IgD-negative memory B cell (primary cell): ENCODE data around the gene FKBP1A. TPM values are rescaled to one million over a fixed set of nuclear protein-coding genes. Genes with fewer than 3 reads are reported as not detected.

ENCODE experiments used
- H3K27ac Mint-ChIP-seq, 3 donors: one replicate each; pipeline ENCODE4 v1.8.0; 2020 to 2022; ENCODE audit warnings: mild to moderate bottlenecking in 3 of 3, mixed read lengths in 3 of 3, moderate library complexity in 1 of 3
- H3K27me3 Mint-ChIP-seq: one replicate; pipeline ENCODE4 v1.8.0; 2021; ENCODE audit warnings: mixed read lengths
- H3K36me3 Mint-ChIP-seq: one replicate; pipeline ENCODE4 v1.8.0; 2020; ENCODE audit warnings: mild to moderate bottlenecking, mixed read lengths
- H3K4me1 Mint-ChIP-seq, 3 donors: one replicate each; pipeline ENCODE4 v1.8.0; 2020 to 2022; ENCODE audit warnings: mixed read lengths in 3 of 3, mild to moderate bottlenecking in 1 of 3
- H3K4me3 Mint-ChIP-seq, 4 donors: one replicate each; pipeline ENCODE4 v1.8.0; 2020 to 2022; ENCODE audit warnings: mild to moderate bottlenecking in 4 of 4, mixed read lengths in 4 of 4, moderate library complexity in 3 of 4
- H3K9me3 Mint-ChIP-seq, 3 donors: one replicate each; pipeline ENCODE4 v1.8.0; 2020 to 2021; ENCODE audit warnings: mixed read lengths in 3 of 3, mild to moderate bottlenecking in 1 of 3
- polyA plus RNA-seq: library from polyadenylated mRNA; unstranded; fragments of 300-500 nt; fragmentation: Illumina TruSeq; gene quantifications from one replicate; pipeline ENCODE4 v1.2.3, GENCODE V29; 2021

Gene FKBP1A
- 36.1 TPM for polyA plus RNA-seq

DNA sequence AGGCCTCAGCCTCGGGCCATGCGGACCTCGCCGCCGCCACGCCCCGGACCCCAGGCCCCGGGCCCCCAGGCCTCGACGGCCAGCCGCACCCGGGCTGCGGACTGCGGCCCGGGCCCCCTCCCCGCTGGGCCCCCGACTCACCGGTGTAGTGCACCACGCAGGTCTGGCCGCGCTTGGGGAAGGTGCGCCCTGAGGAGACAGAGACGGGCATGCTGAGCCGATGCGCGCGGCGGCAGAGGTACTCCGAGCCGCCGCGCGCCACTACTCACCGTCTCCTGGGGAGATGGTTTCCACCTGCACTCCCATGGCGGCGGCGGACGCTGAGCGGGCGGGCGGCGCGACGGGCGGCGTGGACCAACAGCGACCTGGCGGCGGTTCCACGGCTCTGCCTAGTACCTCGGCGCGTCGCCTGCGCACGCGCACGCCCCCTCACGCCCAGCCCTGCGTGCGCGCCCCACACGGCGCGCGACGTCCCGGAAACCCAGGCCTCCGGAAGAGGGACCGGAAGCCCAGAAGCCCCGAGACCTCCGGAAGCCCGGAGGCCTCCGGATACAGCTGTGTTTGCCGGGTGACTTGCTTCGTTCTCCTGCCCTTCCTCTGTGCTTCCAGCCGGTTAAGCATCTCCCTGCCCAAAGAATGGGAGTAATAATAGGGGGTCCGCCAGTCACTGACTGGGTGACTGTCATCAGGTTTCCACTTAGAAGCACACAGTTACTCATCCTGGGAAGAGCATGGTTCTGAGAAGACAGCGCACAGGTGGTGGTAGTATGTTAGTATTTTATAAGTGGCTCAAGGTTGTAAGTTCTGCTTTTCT is at the start of gene FKBP1A:
Gene FKBP1A (minus strand): TSS at position 362 of the 814 bp plus-strand sequence. CDS start 56 bp downstream, at position 306.
- no peaks in the 10 kb centered on the region for H3K9me3 Mint-ChIP-seq
- peak within 1 kb of the TSS; percentile 85 to 99 (median 94) for H3K4me3 Mint-ChIP-seq
- H3K27me3 Mint-ChIP-seq, result no peaks in the 10 kb centered on the region
- peak within 1 kb of the TSS; percentile 87 to 99 (median 97) for H3K27ac Mint-ChIP-seq
- H3K4me1 Mint-ChIP-seq, result peaks cover 44 to 68% (median 56%) of the 10 kb centered on the region in 3 donors
- peaks cover 2% of the 10 kb centered on the region for H3K36me3 Mint-ChIP-seq

DNA sequence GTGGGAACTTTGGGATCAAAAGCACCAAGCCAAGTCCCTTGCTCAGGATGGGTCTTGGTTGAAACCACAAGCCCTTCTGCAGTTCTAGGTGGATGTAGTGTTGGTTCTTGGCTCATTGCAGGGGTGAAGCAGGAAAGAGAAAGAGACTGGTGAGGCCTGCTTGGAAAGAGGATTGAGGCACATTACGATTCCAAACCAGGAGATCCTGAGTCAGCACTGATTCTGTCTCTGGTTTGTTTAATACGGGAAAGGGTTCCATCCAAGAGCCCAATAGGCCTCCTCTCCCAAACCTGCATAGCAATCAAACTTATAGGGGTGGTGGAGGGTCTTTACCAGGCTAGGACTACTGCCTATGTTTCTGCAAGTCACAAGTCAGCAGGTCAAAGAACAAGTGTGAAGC is 49.5 kb upstream of the FKBP1A start:
- Mint-ChIP-seq H3K4me1 (peaks cover 2 to 9% (median 6%) of the 10 kb centered on the region in 3 donors), H3K4me3 (no peak overlapping the region), H3K27ac (no peak overlapping the region), H3K9me3 (no peaks in the 10 kb centered on the region), H3K36me3 (peaks cover 7% of the 10 kb centered on the region), H3K27me3 (no peaks in the 10 kb centered on the region)

GRCh38 chr20:1441133-1441532 is 48.3 kb upstream of the FKBP1A start:
- no peaks in the 10 kb centered on the region for H3K27me3 Mint-ChIP-seq
- no peak overlapping the region for H3K4me3 Mint-ChIP-seq
- H3K9me3 Mint-ChIP-seq, result no peaks in the 10 kb centered on the region
- no peak overlapping the region for H3K27ac Mint-ChIP-seq
- H3K36me3 Mint-ChIP-seq, result peaks cover 7% of the 10 kb centered on the region
- peaks cover 7 to 12% (median 11%) of the 10 kb centered on the region in 3 donors for H3K4me1 Mint-ChIP-seq

- Mint-ChIP-seq H3K27me3 (no peaks in the 10 kb centered on the region), H3K9me3 (no peaks in the 10 kb centered on the region), H3K4me1 (peaks cover 13 to 20% (median 16%) of the 10 kb centered on the region in 3 donors), H3K4me3 (no peak overlapping the region), H3K27ac (peak overlapping the region in 1 of 3 donors; percentile 1), H3K36me3 (peaks cover 5% of the 10 kb centered on the region)
These were observed 47.2 kb upstream of the FKBP1A start for GRCh38 chr20:1440024-1440423.

DNA sequence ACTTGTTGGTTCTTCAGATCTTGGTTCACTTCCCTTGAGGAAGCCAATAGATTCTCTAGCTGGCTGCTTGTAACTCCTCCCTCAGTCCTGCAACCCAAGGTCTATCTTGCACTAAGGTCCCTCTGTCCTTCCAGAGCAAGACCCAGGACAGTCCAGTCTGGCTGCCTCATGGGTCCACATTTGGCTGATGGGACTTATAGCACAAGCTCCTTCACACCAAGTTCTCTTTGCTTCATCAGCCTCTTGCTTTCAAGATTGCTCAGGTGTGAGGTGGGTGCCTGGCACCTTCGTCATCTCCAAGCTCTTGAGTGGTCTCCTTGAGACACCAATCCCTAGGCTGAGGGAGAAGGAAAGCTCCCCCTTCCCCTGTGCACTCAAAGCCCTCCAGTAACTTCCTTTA is 45.5 kb upstream of the FKBP1A start:
- H3K27ac Mint-ChIP-seq, result no peak overlapping the region
- no peak overlapping the region for H3K4me3 Mint-ChIP-seq
- H3K27me3 Mint-ChIP-seq, result no peaks in the 10 kb centered on the region
- H3K4me1 Mint-ChIP-seq, result peaks cover 22 to 30% (median 25%) of the 10 kb centered on the region in 3 donors
- no peaks in the 10 kb centered on the region for H3K9me3 Mint-ChIP-seq
- H3K36me3 Mint-ChIP-seq, result peaks cover 2% of the 10 kb centered on the region

DNA sequence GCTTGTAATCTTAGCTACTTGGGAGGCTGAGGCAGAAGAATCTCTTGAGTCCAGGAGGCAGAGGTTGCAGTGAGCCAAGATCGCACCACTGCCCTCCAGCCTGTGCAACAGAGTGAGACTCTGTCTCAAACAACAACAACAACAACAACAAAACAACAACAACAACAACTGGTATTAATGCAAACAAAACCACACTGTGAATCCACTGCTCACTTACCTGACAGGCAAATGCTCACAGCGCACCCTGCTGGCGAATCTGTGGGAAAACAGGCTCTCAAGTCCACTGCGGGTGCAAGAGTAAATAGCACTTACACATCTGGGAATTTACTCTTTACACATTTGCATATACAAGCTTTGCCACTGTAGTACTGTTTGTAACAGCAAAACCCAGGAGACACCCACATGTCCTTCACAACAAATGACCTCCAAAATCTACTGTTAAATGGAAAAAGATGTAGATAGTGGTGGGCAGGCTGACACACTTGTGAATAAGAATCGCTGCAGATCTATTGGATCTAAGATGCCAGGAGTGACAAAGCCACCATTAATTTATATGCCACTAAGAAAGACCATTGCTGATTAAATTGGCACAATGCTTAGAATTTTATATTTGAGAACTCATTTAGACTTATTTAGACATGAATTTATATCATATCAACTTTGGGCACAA is 44.5 kb upstream of the FKBP1A start:
- H3K4me1 Mint-ChIP-seq, result peaks cover 28 to 34% (median 29%) of the 10 kb centered on the region in 3 donors
- peaks cover 5% of the 10 kb centered on the region for H3K27me3 Mint-ChIP-seq
- H3K27ac Mint-ChIP-seq, result peak overlapping the region; percentile 8 to 52 (median 26)
- H3K9me3 Mint-ChIP-seq, result no peaks in the 10 kb centered on the region
- H3K36me3 Mint-ChIP-seq, result peaks cover 6% of the 10 kb centered on the region
- H3K4me3 Mint-ChIP-seq, result no peak overlapping the region

GRCh38 chr20:1436263-1436662 is 43.4 kb upstream of the FKBP1A start:
- Mint-ChIP-seq H3K36me3 (peaks cover 4% of the 10 kb centered on the region), H3K9me3 (no peaks in the 10 kb centered on the region), H3K27me3 (peaks cover 7% of the 10 kb centered on the region), H3K4me3 (no peak overlapping the region), H3K27ac (no peak overlapping the region), H3K4me1 (peaks cover 33 to 41% (median 37%) of the 10 kb centered on the region in 3 donors)

DNA sequence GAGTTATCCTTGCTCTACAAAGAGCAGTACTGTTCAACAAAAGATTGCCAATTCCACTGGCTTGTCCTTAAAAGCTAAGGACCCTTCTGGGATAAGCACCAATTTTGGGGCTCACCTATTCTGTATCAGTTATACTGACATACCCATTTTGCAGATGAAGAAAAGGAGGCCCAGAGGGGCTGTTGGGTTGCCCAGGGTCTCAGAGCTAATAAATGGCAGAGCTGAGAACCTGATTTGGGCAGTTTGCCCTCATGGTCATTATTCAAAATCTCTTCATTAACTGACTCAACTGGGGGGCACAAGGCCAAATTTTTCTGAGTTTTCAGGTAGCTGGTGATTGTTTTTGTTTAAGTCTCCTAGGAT is 42.5 kb upstream of the FKBP1A start:
- Mint-ChIP-seq H3K9me3 (no peaks in the 10 kb centered on the region), H3K27ac (peak overlapping the region in 2 of 3 donors; percentile 68 to 91), H3K36me3 (peaks cover 4% of the 10 kb centered on the region), H3K27me3 (peaks cover 10% of the 10 kb centered on the region), H3K4me3 (peak overlapping the region in 2 of 4 donors; percentile 24 to 67), H3K4me1 (peaks cover 36 to 44% (median 41%) of the 10 kb centered on the region in 3 donors)

DNA sequence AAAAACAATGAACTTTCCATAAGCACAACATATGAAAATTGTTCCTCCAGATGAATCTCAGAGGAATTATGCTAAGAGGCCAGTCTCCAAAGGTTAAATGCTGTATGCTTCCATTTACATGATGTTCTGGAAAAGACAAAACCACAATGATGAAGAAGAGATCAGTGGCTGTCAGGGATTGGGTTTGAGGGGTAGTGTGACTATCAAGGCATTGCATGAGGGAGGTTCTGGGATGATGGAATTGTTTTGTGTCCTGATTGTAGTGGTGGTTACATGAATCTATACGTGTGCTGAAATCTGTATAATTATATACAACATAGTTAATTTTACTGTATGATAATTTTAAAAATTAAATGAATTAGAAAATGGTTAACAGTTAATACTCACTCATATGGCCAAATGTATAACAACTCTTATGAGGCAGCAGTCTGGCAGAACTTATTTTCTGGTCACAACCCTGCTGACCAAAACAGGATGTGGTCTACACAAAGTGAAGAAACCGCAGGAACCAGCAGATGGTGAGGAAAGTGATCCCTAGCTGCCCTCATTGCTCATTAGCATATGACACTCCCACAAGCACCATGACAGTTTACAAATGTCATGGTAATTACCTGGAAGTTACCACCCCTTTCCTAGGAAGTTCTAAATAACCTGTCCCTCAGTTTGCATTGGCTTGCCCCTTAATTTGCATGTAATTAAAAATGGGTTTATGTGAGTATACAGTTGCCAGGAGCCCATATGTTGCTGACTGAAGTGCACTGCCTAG is 41.9 kb upstream of the FKBP1A start:
- Mint-ChIP-seq H3K9me3 (no peaks in the 10 kb centered on the region), H3K4me1 (peaks cover 34 to 44% (median 41%) of the 10 kb centered on the region in 3 donors), H3K27ac (peak overlapping the region; percentile 68 to 91 (median 86)), H3K27me3 (peaks cover 10% of the 10 kb centered on the region), H3K36me3 (peaks cover 4% of the 10 kb centered on the region), H3K4me3 (peak overlapping the region in 3 of 4 donors; percentile 24 to 67 (median 51))

DNA sequence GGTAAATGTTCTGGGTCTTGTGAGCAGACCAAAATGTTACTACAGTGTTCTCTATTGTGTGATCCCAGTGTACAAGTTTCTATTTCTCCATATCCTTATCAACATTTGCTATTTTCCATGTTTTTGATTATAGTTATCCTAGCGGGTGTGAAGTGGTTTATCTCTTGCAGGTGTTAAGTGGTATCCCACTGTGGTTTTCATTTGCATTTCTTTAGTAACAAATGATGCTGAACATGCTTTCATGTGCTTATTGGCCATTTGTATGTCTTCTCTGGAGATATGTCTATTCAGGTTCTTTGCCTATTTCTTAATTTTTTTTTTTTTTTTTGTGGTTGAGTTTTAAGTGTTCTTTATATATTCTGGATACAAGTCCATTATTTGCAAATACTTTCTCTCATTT is 38.3 kb upstream of the FKBP1A start:
- peaks cover 12% of the 10 kb centered on the region for H3K27me3 Mint-ChIP-seq
- peaks cover 8% of the 10 kb centered on the region for H3K36me3 Mint-ChIP-seq
- no peak overlapping the region for H3K27ac Mint-ChIP-seq

DNA sequence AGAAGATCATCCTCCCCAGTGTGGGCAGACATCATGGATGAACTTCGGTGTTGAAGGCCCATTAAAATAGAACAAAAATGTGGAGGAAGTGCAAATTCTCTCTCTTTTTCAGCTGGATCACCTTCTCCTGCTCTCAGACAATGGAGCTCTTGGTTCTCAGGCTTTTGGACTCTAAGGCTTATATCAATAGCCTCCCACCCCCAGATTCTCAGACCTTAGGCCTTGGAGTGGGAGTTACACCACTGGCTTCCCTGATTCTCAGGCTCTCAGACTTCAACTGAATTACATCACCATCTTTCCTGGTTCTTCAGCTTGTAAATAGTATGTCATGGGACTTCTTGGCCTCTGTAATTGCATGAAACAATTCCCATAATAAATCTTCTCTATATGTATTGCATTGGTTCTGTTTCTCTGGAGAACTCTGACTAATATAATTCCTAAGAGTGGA is 37.2 kb upstream of the FKBP1A start:
- no peaks in the 10 kb centered on the region for H3K9me3 Mint-ChIP-seq
- peaks cover 25 to 26% (median 25%) of the 10 kb centered on the region in 3 donors for H3K4me1 Mint-ChIP-seq
- peaks cover 12% of the 10 kb centered on the region for H3K27me3 Mint-ChIP-seq
- H3K27ac Mint-ChIP-seq, result no peak overlapping the region
- H3K36me3 Mint-ChIP-seq, result peaks cover 8% of the 10 kb centered on the region
- H3K4me3 Mint-ChIP-seq, result no peak overlapping the region

More for the DNA sequence above, 38.3 kb upstream of the FKBP1A start:
- no peak overlapping the region for H3K4me3 Mint-ChIP-seq
- H3K9me3 Mint-ChIP-seq, result no peaks in the 10 kb centered on the region
- peaks cover 26 to 35% (median 33%) of the 10 kb centered on the region in 3 donors for H3K4me1 Mint-ChIP-seq

- Mint-ChIP-seq H3K4me3 (no peak overlapping the region), H3K27me3 (peaks cover 12% of the 10 kb centered on the region), H3K9me3 (no peaks in the 10 kb centered on the region), H3K4me1 (peaks cover 17 to 20% (median 18%) of the 10 kb centered on the region in 3 donors), H3K27ac (no peak overlapping the region), H3K36me3 (peaks cover 8% of the 10 kb centered on the region)
These were observed 36.4 kb upstream of the FKBP1A start for GRCh38 chr20:1429143-1429728.

- H3K27ac Mint-ChIP-seq, result no peak overlapping the region
- peaks cover 4% of the 10 kb centered on the region for H3K36me3 Mint-ChIP-seq
- H3K9me3 Mint-ChIP-seq, result no peaks in the 10 kb centered on the region
- peaks cover 8% of the 10 kb centered on the region for H3K27me3 Mint-ChIP-seq
- no peak overlapping the region for H3K4me3 Mint-ChIP-seq
- peaks cover 11 to 14% (median 14%) of the 10 kb centered on the region in 3 donors for H3K4me1 Mint-ChIP-seq
These were observed 34.7 kb upstream of the FKBP1A start for GRCh38 chr20:1427457-1428054.

DNA sequence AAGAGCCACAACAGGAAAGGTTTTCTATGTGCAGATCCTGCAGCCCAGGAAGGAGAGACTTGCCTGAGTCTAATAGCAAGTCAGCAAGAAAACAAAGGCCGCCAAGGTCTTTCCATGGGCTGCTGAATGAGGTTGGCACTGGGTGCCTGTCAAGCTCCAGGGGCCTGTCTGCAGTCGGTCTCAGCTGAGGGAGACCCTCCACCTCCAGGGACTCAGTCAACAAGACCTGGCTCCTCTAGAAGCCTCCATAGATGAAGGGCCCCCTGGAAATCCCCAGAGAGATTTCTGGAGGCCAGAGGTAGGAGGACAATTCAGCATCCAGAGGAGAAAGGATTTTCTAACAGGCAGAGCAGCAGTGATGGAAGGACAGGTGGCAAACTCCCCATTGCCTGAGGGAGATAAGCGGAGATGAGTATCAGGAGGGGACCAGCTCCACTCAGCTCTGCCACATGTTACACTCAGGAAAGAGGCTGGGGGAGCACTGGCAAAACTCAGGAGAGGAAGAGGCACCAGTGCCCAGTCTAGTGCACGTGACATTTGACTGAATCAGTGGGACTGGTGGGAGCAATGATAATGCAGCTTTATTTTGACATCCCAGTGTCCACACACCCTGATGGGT is 33.5 kb upstream of the FKBP1A start:
- Mint-ChIP-seq H3K4me3 (no peak overlapping the region), H3K27ac (no peak overlapping the region), H3K4me1 (peaks cover 5 to 6% (median 6%) of the 10 kb centered on the region in 3 donors), H3K27me3 (peaks cover 4% of the 10 kb centered on the region), H3K36me3 (peaks cover 4% of the 10 kb centered on the region), H3K9me3 (peaks cover 0 to under 1% (median under 1%) of the 10 kb centered on the region in 3 donors)
